ENCODE measurements around the gene IPCEF1.

GRCh38 chr6:154251116-154251515, 105.5 kb downstream of the IPCEF1 start:
- TF ChIP-seq CTCF (IDR thresholded peaks at IDR 0.05; ENCODE audit: low read depth, low read length) (no peak), POLR2A (IDR thresholded peaks at IDR 0.05; ENCODE audit: extremely low read depth, insufficient read length) (no peak), MAX (IDR thresholded peaks at IDR 0.05; ENCODE audit: low read depth, low read length) (no peak)

All from NB4 (cell line).